H1 (cell line): ENCODE results near the gene NAIF1. TPM values are rescaled to one million over a fixed set of nuclear protein-coding genes. Genes with fewer than 3 reads are reported as not detected.
"Not testable (repeated sequence)": the region's sequence is repeated elsewhere in the genome, so short reads cannot be mapped to it uniquely, and the experiment has no call there.

Source experiments
- CTCF ChIA-PET: fragments of 300-600 bp; sonication (Branson Sonifier 250); formaldehyde crosslinking; loops from one replicate; lab custom pipeline; 2021; ENCODE audit not compliant: partially characterized antibody; lab: Charles Lee
- POLR2A ChIA-PET: fragments of 300-600 bp; sonication (Branson Sonifier 250); formaldehyde crosslinking; loops from one replicate; lab custom pipeline; 2021; ENCODE audit warnings: inconsistent platforms; ENCODE audit not compliant: partially characterized antibody; lab: Charles Lee
- DNase-seq, 2 experiments: peaks; one replicate each; pipeline versions ENCODE4 v3.0.0 to v3.0.0-alpha.2; 2010 to 2022; ENCODE audit warnings: low spot score in 2 of 2, low read depth in 1 of 2, mixed read lengths in 1 of 2
- FAIRE-seq: peaks from 2 replicates; lab custom pipeline; 2011; peaks lifted over from hg19 to GRCh38; lab: Jason Lieb, UNC
- H2AFZ ChIP-seq: 2 replicates; pipeline ENCODE4 v1.8.1; 2012; ENCODE audit warnings: low read length, inconsistent platforms
- H2AK5ac ChIP-seq: 2 replicates; pipeline ENCODE4 v1.6.1; 2013; ENCODE audit warnings: low read depth, low read length
- H2BK120ac ChIP-seq: replicated peaks from 2 replicates; pipeline ENCODE3; 2013; ENCODE audit warnings: low read depth, low read length, inconsistent platforms
- H2BK12ac ChIP-seq: 2 replicates; pipeline ENCODE4 v1.6.1; 2013; ENCODE audit warnings: low read depth, low read length
- H2BK15ac ChIP-seq: 2 replicates; pipeline ENCODE4 v1.6.1; 2013; ENCODE audit warnings: low read length
- H2BK20ac ChIP-seq: 2 replicates; pipeline ENCODE4 v1.6.1; 2013; ENCODE audit warnings: low read length
- H2BK5ac ChIP-seq: 2 replicates; pipeline ENCODE4 v1.6.1; 2013; ENCODE audit warnings: low read depth, low read length
- H3K14ac ChIP-seq: 2 replicates; pipeline ENCODE4 v1.6.1; 2013; ENCODE audit warnings: inconsistent platforms; ENCODE audit not compliant: insufficient read length
- H3K18ac ChIP-seq: 2 replicates; pipeline ENCODE4 v1.6.1; 2013; ENCODE audit warnings: low read length; ENCODE audit errors: extremely low read depth
- H3K23ac ChIP-seq: 2 replicates; pipeline ENCODE4 v1.6.1; 2013; ENCODE audit warnings: inconsistent platforms; ENCODE audit not compliant: insufficient read length
- H3K23me2 ChIP-seq: 2 replicates; pipeline ENCODE4 v1.6.1; 2013; ENCODE audit warnings: low read depth, low read length
- H3K27ac ChIP-seq: 2 replicates; pipeline ENCODE4 v1.6.1; 2011; ENCODE audit warnings: low read depth, low read length, inconsistent platforms
- H3K27me3 ChIP-seq, 4 experiments: replicated peaks in 1 of 4; 1 replicate in 1 of 4; 2 replicates in 3 of 4; pipeline versions ENCODE4 v1.6.1 to v1.8.1; 2011 to 2013; ENCODE audit warnings: low read length in 3 of 4, mild to moderate bottlenecking in 3 of 4, inconsistent platforms in 2 of 4, mixed read lengths in 2 of 4, moderate library complexity in 1 of 4; ENCODE audit not compliant: control insufficient read depth in 3 of 4, insufficient read depth in 3 of 4; ENCODE audit errors: extremely low read depth in 1 of 4
- H3K36me3 ChIP-seq, 4 experiments: 2 replicates each; pipeline versions ENCODE4 v1.6.1 to v1.8.1; 2011 to 2013; ENCODE audit warnings: mild to moderate bottlenecking in 4 of 4, low read length in 3 of 4, moderate library complexity in 2 of 4, control low read depth in 1 of 4, inconsistent platforms in 1 of 4; ENCODE audit not compliant: insufficient read depth in 4 of 4, control insufficient read depth in 2 of 4
- H3K4ac ChIP-seq: replicated peaks from 2 replicates; pipeline ENCODE3; 2013; ENCODE audit warnings: low read length, low read depth, mixed read lengths, inconsistent platforms; ENCODE audit not compliant: insufficient read length
- H3K4me1 ChIP-seq, 4 experiments: replicated peaks in 1 of 4; 1 replicate in 1 of 4; 2 replicates in 3 of 4; pipeline versions ENCODE4 v1.6.1 to v1.8.1; 2011 to 2013; ENCODE audit warnings: low read length in 3 of 4, inconsistent platforms in 2 of 4, mixed read lengths in 1 of 4; ENCODE audit not compliant: insufficient read depth in 4 of 4, control insufficient read depth in 3 of 4
- H3K4me2 ChIP-seq, 2 experiments: 2 replicates each; pipeline versions ENCODE4 v1.6.1 to v1.8.1; 2011 to 2013; ENCODE audit warnings: low read depth in 2 of 2, low read length in 2 of 2, control low read depth in 1 of 2, inconsistent platforms in 1 of 2, mild to moderate bottlenecking in 1 of 2; ENCODE audit not compliant: insufficient read depth in 1 of 2
- H3K4me3 ChIP-seq, 4 experiments: fragments of 200-600, 300-600 bp in 1 of 4; sonication (generic), shearing (Covaris generic), sonication (Bioruptor Twin) in 1 of 4; 2 replicates each; pipeline versions ENCODE4 v1.5.1 to v1.8.1; 2011 to 2016; ENCODE audit warnings: low read length in 4 of 4, low read depth in 3 of 4, control low read depth in 2 of 4, inconsistent platforms in 2 of 4, mild to moderate bottlenecking in 2 of 4, mixed read lengths in 1 of 4, moderate library complexity in 1 of 4; ENCODE audit not compliant: insufficient read depth in 2 of 4; ENCODE audit errors: extremely low read depth in 1 of 4
- H3K56ac ChIP-seq: replicated peaks from 2 replicates; pipeline ENCODE3; 2013; ENCODE audit warnings: low read depth, mild to moderate bottlenecking, mixed read lengths, low read length, inconsistent platforms; ENCODE audit not compliant: insufficient read length
- H3K79me1 ChIP-seq: 2 replicates; pipeline ENCODE4 v1.6.1; 2013; ENCODE audit warnings: low read depth, low read length, control low read depth
- H3K79me2 ChIP-seq, 2 experiments: 2 replicates each; pipeline versions ENCODE4 v1.6.1 to v1.8.1; 2012 to 2013; ENCODE audit warnings: low read length in 2 of 2, mild to moderate bottlenecking in 2 of 2, inconsistent platforms in 1 of 2; ENCODE audit not compliant: insufficient read depth in 2 of 2, control insufficient read depth in 1 of 2
- H3K9ac ChIP-seq, 4 experiments: replicated peaks in 1 of 4; 1 replicate in 1 of 4; 2 replicates in 3 of 4; pipeline versions ENCODE4 v1.6.1 to v1.8.1; 2011 to 2013; ENCODE audit warnings: low read depth in 3 of 4, low read length in 3 of 4, control low read depth in 2 of 4, mild to moderate bottlenecking in 2 of 4, moderate library complexity in 2 of 4, inconsistent platforms in 1 of 4; ENCODE audit errors: extremely low read depth in 1 of 4
- H3K9me3 ChIP-seq, 2 experiments: 2 replicates each; pipeline versions ENCODE4 v1.6.1 to v1.8.1; 2012 to 2013; ENCODE audit warnings: mild to moderate bottlenecking in 2 of 2, moderate library complexity in 2 of 2, control low read depth in 1 of 2, inconsistent platforms in 1 of 2, low read depth in 1 of 2, low read length in 1 of 2, mixed read lengths in 1 of 2; ENCODE audit not compliant: insufficient read depth in 2 of 2
- H4K20me1 ChIP-seq, 2 experiments: replicated peaks in 1 of 2; 2 replicates each; pipeline versions ENCODE3 to v1.8.1; 2011 to 2013; ENCODE audit warnings: inconsistent platforms in 2 of 2, low read length in 2 of 2, mild to moderate bottlenecking in 1 of 2; ENCODE audit not compliant: insufficient read depth in 2 of 2, control insufficient read depth in 1 of 2
- H4K5ac ChIP-seq: 2 replicates; pipeline ENCODE4 v1.6.1; 2013; ENCODE audit warnings: low read length, low read depth, mixed read lengths, inconsistent platforms; ENCODE audit not compliant: insufficient read length
- H4K8ac ChIP-seq: 2 replicates; pipeline ENCODE4 v1.8.0; 2013; ENCODE audit warnings: mild to moderate bottlenecking, moderate library complexity, low read length, inconsistent platforms; ENCODE audit not compliant: insufficient read depth; ENCODE audit errors: extremely low read depth
- H4K91ac ChIP-seq: replicated peaks from 2 replicates; pipeline ENCODE3; 2013; ENCODE audit warnings: low read length, mixed read lengths, inconsistent platforms; ENCODE audit not compliant: insufficient read length
- WGBS, 2 experiments: shearing (Covaris generic) in 1 of 2; methylation state at CpG; one replicate each; pipeline versions ENCODE4 v1.1.6 to v1.1.7; 2013 to 2015; ENCODE audit warnings: low lambda C conversion rate in 2 of 2, mixed read lengths in 2 of 2, inconsistent platforms in 1 of 2, low coverage in 1 of 2, missing lambda C conversion rate in 1 of 2; ENCODE audit not compliant: insufficient replicate concordance in 2 of 2, insufficient coverage in 1 of 2, insufficient read length in 1 of 2; ENCODE audit errors: extremely low coverage in 1 of 2, missing lambda C conversion rate in 1 of 2; 5-methylcytosine and 5-hydroxymethylcytosine counted together
- polyA plus RNA-seq, 7 experiments: library from polyadenylated mRNA; depleted of rRNA in 3 of 7; stranded (reverse) in 5 of 7; unstranded in 2 of 7; fragments of >200 nt in 5 of 7; fragments of 200-250 nt in 2 of 7; gene quantifications; 1 replicate in 5 of 7; 2 replicates in 1 of 7; 4 replicates in 1 of 7; pipeline versions ENCODE4 v1.2.1 to v1.2.3, GENCODE V29; 2011 to 2013; ENCODE audit warnings: missing spikeins in 2 of 7, mixed read lengths in 2 of 7
- total RNA-seq: library from RNA; stranded (reverse); fragmentation: NEBNext Ultra II Directional; extraction: Animal tissue kit (Norgen Biotek cat#: 25700); gene quantifications from 2 replicates; pipeline ENCODE4 v1.2.1, GENCODE V29; 2021

The NAIF1 gene
- total and polyA plus RNA-seq, 2 of the 8 experiments (the other 6 are each of a cell fraction or from before 2014, with no cell fraction given): 8.7 to 9.0 TPM

- 89% methylated on average over 12 of the region's 12 CpGs; no CpG with 5 or more reads in 1 of the 2 experiments for WGBS, 2 experiments
- H3K27ac ChIP-seq, H3K9me3 ChIP-seq, H4K91ac ChIP-seq, H2AFZ ChIP-seq, DNase-seq, FAIRE-seq, H3K4me3 ChIP-seq, H3K23me2 ChIP-seq, H3K9ac ChIP-seq, H3K79me2 ChIP-seq, H3K18ac ChIP-seq, H4K5ac ChIP-seq, H3K23ac ChIP-seq, H3K4me1 ChIP-seq, H3K27me3 ChIP-seq, H3K4ac ChIP-seq, H2AK5ac ChIP-seq, H3K79me1 ChIP-seq, H4K20me1 ChIP-seq, H3K14ac ChIP-seq, H3K56ac ChIP-seq, H2BK15ac ChIP-seq, H2BK20ac ChIP-seq, H3K36me3 ChIP-seq, H2BK12ac ChIP-seq, H3K4me2 ChIP-seq, H2BK120ac ChIP-seq, H2BK5ac ChIP-seq, H4K8ac ChIP-seq: not testable (repeated sequence)
- CTCF ChIA-PET: interaction anchor here (0.6 to 38.5 kb wide), 5 partner anchors 12 to 94 kb away, joined by 3 to 825 read pairs (median 9); partner anchors contain the start of gene DPM2
- POLR2A ChIA-PET: interaction anchor here (0.7 kb wide), 1 partner anchor 85 kb away, joined by 4 read pairs; no protein-coding TSS in a partner anchor
Observed at GRCh38 chr9:128023671-128024070, 43.4 kb downstream of the NAIF1 start.
